ENCODE data around the gene DEK.
"Not testable (repeated sequence)": the region's sequence is repeated elsewhere in the genome, so short reads cannot be mapped to it uniquely, and the experiment has no call there.

Gene DEK

DNA sequence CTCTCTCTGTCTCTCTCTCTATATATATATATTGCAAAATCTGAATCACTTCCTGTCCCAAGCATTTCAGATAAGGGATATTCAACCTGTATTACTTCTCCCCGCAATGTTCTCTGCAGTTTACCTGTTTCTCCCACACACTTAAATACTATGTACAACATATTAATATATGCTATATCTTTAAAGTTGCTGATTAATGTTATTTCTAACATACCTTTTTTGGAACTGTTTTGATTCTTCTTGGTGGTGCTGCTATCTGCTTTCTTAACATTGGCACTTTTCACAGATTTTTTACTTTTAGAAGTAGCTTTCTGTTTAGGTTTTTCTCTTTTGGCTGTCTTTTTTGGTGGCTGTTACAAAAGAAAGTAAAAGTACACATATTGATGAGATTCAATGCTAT, 27.2 kb downstream of the DEK start:
- no peak for TF ChIP-seq ZNF274 (IDR thresholded peaks at IDR 0.05; ENCODE audit: low read depth, low read length)
- no peak overlapping the region for H3K4me3 ChIP-seq (ENCODE audit: low read length)

DNA sequence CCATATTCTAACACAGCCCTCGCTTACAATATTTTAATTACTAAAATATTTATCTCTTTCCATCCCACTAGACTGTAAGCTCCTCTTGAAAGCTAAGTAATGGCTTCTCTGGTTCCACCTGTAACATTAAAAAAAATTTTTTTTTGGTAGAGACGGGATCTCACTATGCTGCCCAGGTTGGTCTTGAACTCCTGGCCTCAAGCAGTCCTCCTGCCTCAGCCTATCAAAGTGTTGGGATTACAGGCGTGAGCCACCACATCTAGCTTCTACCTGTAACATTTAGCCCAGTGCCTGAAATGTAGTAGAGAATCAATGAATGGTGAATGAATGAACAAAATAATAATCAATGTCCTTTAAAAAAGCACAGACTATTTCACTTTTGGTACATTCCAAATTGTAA, 28.8 kb downstream of the DEK start:
- H3K4me3 ChIP-seq (ENCODE audit: low read length): no peak overlapping the region
- no peak for TF ChIP-seq ZNF274 (IDR thresholded peaks at IDR 0.05; ENCODE audit: low read depth, low read length)

DNA sequence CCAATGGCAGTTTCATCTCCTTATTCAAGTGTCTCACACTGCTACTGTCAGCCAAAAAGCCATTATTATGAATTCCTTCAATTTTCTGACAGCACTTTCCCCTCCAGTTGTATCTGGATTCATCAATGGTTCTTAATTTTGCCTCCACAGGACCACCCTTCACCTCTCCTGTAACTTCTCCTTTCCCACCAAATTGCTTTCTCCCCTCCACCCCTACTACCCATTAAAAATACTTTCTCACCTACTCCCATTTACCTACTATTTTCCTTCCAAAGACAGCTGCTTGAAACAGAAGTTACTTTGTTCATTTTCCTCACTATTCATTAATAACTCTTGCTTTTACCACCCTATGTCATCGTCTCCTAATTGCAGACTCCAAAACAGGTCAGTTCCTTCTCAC, 29.8 kb downstream of the DEK start:
- H3K4me3 ChIP-seq (ENCODE audit: low read length): no peak overlapping the region
- TF ChIP-seq ZNF274 (IDR thresholded peaks at IDR 0.05; ENCODE audit: low read depth, low read length): no peak

DNA sequence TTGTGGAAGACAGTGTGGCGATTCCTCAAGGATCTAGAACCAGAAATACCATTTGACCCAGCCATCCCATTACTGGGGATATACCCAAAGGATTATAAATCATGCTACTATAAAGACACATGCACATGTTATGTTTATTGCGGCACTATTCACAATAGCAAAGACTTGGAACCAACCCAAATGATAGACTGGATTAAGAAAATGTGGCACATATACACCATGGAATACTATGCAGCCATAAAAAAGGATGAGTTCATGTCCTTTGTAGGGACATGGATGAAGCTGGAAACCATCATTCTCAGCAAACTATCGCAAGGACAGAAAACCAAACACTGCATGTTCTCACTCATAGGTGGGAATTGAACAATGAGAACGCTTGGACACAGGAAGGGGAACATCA, 30.6 kb downstream of the DEK start:
- not testable (repeated sequence) for H3K4me3 ChIP-seq (ENCODE audit: low read length)

DNA sequence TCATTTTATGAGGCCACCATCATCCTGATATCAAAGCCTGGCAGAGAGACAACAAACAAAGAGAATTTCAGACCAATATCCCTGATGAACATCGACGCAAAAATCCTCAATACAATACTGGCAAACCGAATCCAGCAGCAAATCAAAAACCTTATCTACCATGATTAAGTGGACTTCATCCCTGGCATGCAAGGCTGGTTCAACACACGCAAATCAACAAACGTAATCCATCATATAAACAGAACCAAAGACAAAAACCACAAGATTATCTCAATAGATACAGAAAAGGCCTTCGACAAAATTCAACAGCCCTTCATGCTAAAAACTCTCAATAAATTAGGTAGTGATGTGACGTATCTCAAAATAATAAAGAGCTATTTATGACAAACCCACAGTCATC, 32.5 kb downstream of the DEK start:
- H3K4me3 ChIP-seq (ENCODE audit: low read length): not testable (repeated sequence)

DNA sequence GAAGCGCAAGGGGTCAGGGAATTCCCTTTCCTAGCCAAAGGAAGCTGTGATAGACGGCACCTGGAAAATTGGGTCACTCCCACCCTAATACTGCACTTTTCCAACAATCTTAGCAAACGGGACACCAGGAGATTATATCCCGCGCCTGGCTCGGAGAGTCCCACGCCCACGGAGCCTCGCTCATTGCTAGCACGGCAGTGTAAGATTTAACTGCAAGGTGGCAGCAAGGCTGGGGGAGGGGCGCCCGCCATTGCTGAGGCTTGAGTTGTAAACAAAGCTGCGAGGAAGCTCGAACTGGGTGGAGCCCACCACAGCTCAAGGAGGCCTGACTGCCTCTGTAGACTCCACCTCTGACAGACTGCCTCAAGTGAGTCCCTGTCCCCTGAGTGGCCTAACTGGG, 35.7 kb downstream of the DEK start:
- H3K4me3 ChIP-seq (ENCODE audit: low read length): not testable (repeated sequence)

DNA sequence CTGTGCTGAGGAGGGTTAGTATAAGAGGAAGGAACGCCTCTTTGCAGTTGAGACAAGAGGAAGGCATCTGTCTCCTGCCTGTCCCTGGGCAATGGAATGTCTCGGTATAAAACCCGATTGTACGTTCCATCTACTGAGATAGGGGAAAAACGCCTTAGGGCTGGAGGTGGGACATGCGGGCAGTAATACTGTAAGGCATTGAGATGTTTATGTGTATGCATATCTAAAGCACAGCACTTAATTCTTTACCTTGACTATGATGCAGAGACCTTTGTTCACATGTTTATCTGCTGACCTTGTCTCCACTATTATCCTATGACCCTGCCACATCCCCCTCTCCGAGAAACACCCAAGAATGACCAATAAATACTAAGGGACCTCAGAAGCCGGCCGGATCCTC, 37.2 kb downstream of the DEK start:
- H3K4me3 ChIP-seq (ENCODE audit: low read length): not testable (repeated sequence)

DNA sequence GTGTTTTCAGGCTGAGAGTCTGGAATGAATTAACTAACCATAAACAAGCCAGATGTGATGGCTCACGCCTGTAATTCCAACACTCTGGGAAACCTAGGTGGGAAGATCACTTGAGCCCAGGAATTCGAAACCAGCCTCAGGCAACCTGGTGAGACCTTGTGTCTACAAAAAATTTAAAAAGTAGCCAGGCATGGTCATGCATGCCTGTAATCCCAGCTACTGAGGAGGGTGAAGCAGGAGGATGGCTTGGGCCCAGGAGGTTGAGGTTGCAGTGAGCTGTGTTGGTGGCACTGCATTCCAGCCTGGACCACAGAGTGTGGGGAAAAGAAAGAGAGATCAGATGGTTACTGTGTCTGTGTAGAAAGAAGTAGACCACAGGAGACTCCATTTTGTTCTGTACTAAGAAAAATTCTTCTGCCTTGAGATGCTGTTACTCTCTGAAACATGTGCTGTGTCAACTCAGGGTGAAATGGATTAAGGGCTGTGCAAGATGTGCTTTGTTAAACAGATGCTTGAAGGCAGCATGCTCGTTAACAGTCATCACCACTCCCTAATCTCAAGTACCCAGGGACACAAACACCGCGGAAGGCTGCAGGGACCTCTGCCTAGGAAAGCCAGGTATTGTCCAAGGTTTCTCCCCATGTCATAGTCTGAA, 37.8 kb downstream of the DEK start:
- H3K4me3 ChIP-seq (ENCODE audit: low read length): not testable (repeated sequence)

DNA sequence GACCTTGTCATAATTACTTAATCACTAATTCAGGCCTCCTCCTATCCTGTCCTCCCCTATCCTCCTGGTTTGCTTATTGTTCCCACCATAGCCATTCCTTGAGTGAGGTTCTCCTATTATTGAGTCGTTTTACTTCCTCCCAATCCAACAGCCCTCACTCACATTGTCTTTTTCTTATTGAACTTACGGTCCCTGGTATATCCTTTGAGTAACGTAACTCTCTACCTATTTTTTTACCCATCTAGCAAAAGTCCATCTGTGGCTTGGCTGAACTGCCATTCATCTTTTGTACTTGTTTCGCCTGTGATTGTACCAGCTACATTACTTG, 43.1 kb downstream of the DEK start:
- TF ChIP-seq ZNF274 (IDR thresholded peaks at IDR 0.05; ENCODE audit: low read depth, low read length): no peak
- H3K4me3 ChIP-seq (ENCODE audit: low read length): no peak overlapping the region

DNA sequence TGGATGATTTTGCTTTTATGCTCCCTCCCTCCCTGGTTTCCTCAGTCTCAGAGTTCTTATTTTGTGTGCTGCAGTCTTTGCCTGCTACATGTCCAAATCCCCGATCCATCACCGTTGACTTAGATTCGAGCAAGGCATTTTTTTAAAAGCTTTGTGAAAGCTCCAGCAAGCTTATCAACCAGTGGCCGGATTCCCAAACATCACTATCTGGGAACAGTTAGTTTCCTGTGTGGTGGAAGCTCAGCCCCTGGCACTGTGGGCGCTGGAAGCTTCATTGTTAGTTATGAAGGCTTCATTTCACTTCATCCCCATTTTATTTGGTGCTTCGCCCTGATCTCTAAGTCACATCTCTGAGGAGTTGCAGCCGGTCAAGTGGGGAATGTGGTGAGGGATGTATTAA, 44.7 kb downstream of the DEK start:
- no peak overlapping the region for H3K4me3 ChIP-seq (ENCODE audit: low read length)
- TF ChIP-seq ZNF274 (IDR thresholded peaks at IDR 0.05; ENCODE audit: low read depth, low read length): no peak

DNA sequence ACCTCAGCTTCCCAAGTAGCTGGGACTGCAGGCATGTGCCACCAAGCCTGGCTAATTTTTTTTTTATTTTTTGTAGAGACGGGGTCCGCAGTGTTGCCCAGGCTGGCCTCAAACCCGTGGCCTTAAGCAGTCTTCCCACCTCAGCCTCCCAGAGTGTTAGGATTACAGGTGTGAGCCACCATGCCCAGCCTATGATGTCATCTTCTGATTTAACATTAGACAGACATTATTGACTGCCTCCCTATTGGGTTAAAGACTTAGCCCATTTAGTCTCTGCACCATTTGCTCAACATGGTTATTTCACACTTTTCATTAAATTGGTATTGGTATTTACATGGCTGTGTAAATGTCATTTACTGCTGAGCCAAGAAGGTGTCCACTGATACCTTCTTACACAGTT, 46.1 kb downstream of the DEK start:
- no peak for TF ChIP-seq ZNF274 (IDR thresholded peaks at IDR 0.05; ENCODE audit: low read depth, low read length)
- H3K4me3 ChIP-seq (ENCODE audit: low read length): no peak overlapping the region

DNA sequence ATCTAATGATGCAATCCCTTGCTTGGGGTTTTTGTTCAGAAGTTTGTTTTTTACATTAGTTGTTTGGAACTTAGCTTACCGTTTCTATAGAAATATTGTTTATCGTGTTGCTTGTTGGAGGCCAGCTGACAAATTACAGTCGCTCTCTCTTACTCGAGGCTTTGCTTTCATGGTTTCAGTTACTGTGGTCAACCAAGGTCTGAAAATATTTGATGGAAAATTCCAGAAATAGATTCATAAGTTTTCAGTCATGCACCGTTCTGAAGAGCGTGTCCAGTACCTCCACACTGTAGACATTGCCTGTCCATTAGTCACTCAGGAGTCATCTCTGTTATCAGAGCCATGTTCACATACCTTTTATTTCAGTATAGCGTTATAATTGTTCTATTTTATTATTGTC, 47.9 kb downstream of the DEK start:
- no peak for TF ChIP-seq ZNF274 (IDR thresholded peaks at IDR 0.05; ENCODE audit: low read depth, low read length)
- H3K4me3 ChIP-seq (ENCODE audit: low read length): no peak overlapping the region; the same call in 1 of the 2 replicates

DNA sequence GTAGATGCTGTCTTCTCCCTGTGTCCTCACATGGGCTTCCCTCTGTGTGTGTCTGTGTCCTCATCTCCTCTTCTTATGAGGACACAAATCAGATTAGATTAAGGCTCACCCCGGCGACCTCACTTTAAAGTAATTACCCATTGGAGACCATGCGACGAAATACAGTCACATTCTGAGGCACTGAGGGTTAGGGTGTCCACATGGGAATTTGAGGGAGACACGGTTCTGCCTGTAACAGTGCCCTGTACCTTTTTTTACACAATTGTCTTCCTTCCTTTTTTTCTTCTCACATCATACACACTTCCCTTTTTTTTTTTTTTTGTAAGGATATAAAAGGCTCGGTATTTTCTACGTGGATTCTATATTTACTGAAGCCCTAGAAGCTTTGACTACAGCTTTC, 48.9 kb downstream of the DEK start:
- H3K4me3 ChIP-seq (ENCODE audit: low read length): no peak overlapping the region
- no peak for TF ChIP-seq ZNF274 (IDR thresholded peaks at IDR 0.05; ENCODE audit: low read depth, low read length)

DNA sequence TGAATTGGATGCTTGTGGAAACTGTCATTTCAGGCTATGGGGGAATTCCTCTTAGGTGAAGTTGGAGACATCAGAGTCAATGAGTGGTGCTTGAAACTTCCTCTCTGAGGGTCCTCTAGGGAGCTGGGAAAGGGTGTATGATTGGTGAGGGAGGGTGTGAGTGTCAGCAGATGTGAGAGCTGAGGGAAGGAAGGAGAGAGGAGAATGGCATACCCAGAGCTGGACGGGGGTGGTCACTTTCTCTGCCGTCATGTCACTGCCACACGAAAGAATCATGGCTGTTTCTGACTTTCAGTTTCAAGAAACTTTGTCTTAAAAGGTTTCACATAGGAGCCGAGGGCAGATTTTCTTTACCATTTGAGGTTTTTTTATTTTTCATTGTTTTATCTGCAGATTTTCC, 50.3 kb downstream of the DEK start:
- no peak for TF ChIP-seq ZNF274 (IDR thresholded peaks at IDR 0.05; ENCODE audit: low read depth, low read length)

DNA sequence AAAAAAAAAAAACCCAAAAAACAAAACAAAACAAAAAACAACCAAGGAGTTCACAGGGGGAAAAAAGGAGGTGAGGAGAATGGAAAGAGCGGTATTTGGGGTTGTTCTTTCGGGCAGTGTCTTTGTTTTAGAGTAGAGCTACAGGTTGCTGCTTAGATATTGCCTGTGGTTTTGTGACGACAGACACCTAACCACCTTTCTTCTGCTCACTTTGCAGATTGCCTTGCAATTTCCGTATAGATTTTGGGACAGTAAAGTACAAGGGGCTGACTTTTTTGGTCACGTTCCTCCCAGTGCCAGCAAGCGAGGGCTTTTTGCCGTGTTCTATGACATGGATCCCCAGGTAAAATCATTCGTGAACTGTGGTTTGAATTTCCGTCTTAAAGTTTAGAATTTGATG, 50.9 kb downstream of the DEK start:
- TF ChIP-seq ZNF274 (IDR thresholded peaks at IDR 0.05; ENCODE audit: low read depth, low read length): no peak
- no peak overlapping the region for H3K4me3 ChIP-seq (ENCODE audit: low read length)

More for the DNA sequence above, 50.3 kb downstream of the DEK start:
- H3K4me3 ChIP-seq (ENCODE audit: low read length): no peak overlapping the region; the same call in 1 of the 2 replicates

DNA sequence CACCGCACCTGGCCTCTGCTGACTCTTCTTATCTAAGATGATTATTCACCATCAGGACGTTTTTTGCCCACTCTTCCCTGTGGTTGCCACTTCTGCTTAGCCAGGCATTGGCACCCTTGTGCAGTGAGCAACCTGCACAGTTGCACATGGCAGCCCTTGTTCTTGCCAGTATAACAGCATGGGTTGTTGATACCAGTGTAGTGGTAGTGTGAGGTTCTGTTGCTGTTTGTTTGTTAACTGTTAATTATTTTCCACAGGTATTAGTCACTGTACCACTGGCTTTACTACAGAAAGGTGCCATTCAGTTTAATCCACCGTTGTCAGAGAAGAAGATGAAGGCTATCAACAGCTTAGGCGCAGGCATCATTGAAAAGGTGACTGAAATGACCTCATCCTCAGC, 52.1 kb downstream of the DEK start:
- no peak for TF ChIP-seq ZNF274 (IDR thresholded peaks at IDR 0.05; ENCODE audit: low read depth, low read length)
- no peak overlapping the region for H3K4me3 ChIP-seq (ENCODE audit: low read length)

DNA sequence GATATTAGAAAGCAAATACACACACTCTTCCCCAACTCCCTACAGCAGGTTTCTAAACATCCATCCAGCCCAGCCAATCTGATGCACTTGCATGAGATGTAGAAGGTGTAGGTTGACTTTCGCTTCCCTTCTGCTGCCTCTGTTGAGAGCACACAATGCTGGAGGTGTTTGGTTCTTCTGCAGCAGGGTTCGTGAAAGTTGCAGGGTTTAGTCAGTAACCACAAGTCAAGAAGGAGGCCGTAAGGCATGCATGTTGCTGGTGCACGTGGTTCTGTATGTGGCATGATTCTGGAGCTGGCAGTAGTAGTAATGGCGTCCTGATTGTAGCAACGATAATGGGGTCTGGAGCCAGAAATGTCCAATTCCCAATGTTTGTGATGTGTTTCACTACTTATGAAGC, 53.0 kb downstream of the DEK start:
- no peak for TF ChIP-seq ZNF274 (IDR thresholded peaks at IDR 0.05; ENCODE audit: low read depth, low read length)
- no peak overlapping the region for H3K4me3 ChIP-seq (ENCODE audit: low read length)
